Nephron progenitor cell (in vitro differentiated cells): ENCODE measurements around the gene SCYL2.
A peak's percentile ranks its signal among the peaks of the same experiment; 100 is the strongest.

Source experiments
- DNase-seq: peaks from one replicate; pipeline ENCODE4 v3.0.0; 2021
- H3K27ac Mint-ChIP-seq: 2 replicates; pipeline ENCODE4 v1.8.0; 2021; ENCODE audit warnings: mild to moderate bottlenecking, moderate library complexity, mixed read lengths
- H3K27me3 Mint-ChIP-seq: 2 replicates; pipeline ENCODE4 v1.8.0; 2021; ENCODE audit warnings: mild to moderate bottlenecking, low read depth, mixed read lengths; ENCODE audit not compliant: poor library complexity
- H3K36me3 Mint-ChIP-seq: 2 replicates; pipeline ENCODE4 v1.8.0; 2021; ENCODE audit warnings: low read depth, mixed read lengths
- H3K4me1 Mint-ChIP-seq: 2 replicates; pipeline ENCODE4 v1.8.0; 2021; ENCODE audit warnings: mixed read lengths
- H3K4me3 Mint-ChIP-seq: 2 replicates; pipeline ENCODE4 v1.8.0; 2021; ENCODE audit warnings: mild to moderate bottlenecking, moderate library complexity, mixed read lengths
- H3K9me3 Mint-ChIP-seq: 2 replicates; pipeline ENCODE4 v1.8.0; 2021; ENCODE audit warnings: mild to moderate bottlenecking, moderate library complexity, mixed read lengths
- CTCF ChIP-seq: fragments of 200-600 bp; sonication (generic); IDR thresholded peaks from 2 replicates; pipeline ENCODE4 v1.5.0; 2021; ENCODE audit warnings: antibody characterized with exemption

Gene SCYL2

GRCh38 chr12:100368066-100368465 is 101.1 kb downstream of the SCYL2 start:
- DNase-seq, result no peak
- no peak for TF ChIP-seq CTCF
- no peak overlapping the region for H3K4me3 Mint-ChIP-seq
- H3K36me3 Mint-ChIP-seq, result no peaks in the 10 kb centered on the region
- H3K27ac Mint-ChIP-seq, result no peak overlapping the region
- H3K4me1 Mint-ChIP-seq, result peaks cover 16% of the 10 kb centered on the region
- peaks cover 19% of the 10 kb centered on the region for H3K27me3 Mint-ChIP-seq
- no peaks in the 10 kb centered on the region for H3K9me3 Mint-ChIP-seq

GRCh38 chr12:100371146-100371545 is 104.2 kb downstream of the SCYL2 start:
- no peak for DNase-seq
- no peak overlapping the region for H3K4me3 Mint-ChIP-seq
- H3K9me3 Mint-ChIP-seq, result no peaks in the 10 kb centered on the region
- peaks cover 18% of the 10 kb centered on the region for H3K27me3 Mint-ChIP-seq
- H3K27ac Mint-ChIP-seq, result no peak overlapping the region
- no peaks in the 10 kb centered on the region for H3K36me3 Mint-ChIP-seq
- H3K4me1 Mint-ChIP-seq, result peaks cover 27% of the 10 kb centered on the region
- TF ChIP-seq CTCF, result no peak

GRCh38 chr12:100372853-100373640 is 106.1 kb downstream of the SCYL2 start:
- no peak overlapping the region for H3K27ac Mint-ChIP-seq
- no peaks in the 10 kb centered on the region for H3K9me3 Mint-ChIP-seq
- H3K36me3 Mint-ChIP-seq, result no peaks in the 10 kb centered on the region
- H3K27me3 Mint-ChIP-seq, result peaks cover 14% of the 10 kb centered on the region
- no peak overlapping the region for H3K4me3 Mint-ChIP-seq
- H3K4me1 Mint-ChIP-seq, result peaks cover 27% of the 10 kb centered on the region
- TF ChIP-seq CTCF, result no peak
- DNase-seq, result no peak

GRCh38 chr12:100375038-100375735 is 108.2 kb downstream of the SCYL2 start:
- peak overlapping the region; percentile 3 for H3K4me3 Mint-ChIP-seq
- no peaks in the 10 kb centered on the region for H3K36me3 Mint-ChIP-seq
- H3K9me3 Mint-ChIP-seq, result no peaks in the 10 kb centered on the region
- peaks cover 14% of the 10 kb centered on the region for H3K27me3 Mint-ChIP-seq
- H3K4me1 Mint-ChIP-seq, result peaks cover 27% of the 10 kb centered on the region
- no peak for TF ChIP-seq CTCF
- no peak for DNase-seq
- H3K27ac Mint-ChIP-seq, result peak overlapping the region; percentile 40

- H3K27ac Mint-ChIP-seq, result no peak overlapping the region
- no peak overlapping the region for H3K4me3 Mint-ChIP-seq
- no peaks in the 10 kb centered on the region for H3K9me3 Mint-ChIP-seq
- peaks cover 14% of the 10 kb centered on the region for H3K27me3 Mint-ChIP-seq
- no peak for DNase-seq
- H3K4me1 Mint-ChIP-seq, result peaks cover 19% of the 10 kb centered on the region
- no peak for TF ChIP-seq CTCF
- H3K36me3 Mint-ChIP-seq, result no peaks in the 10 kb centered on the region
Measured at GRCh38 chr12:100376161-100376560, 109.2 kb downstream of the SCYL2 start.

GRCh38 chr12:100381379-100381778 is 114.4 kb downstream of the SCYL2 start:
- TF ChIP-seq CTCF, result no peak
- H3K27ac Mint-ChIP-seq, result no peak overlapping the region
- H3K27me3 Mint-ChIP-seq, result peaks cover 6% of the 10 kb centered on the region

More at GRCh38 chr12:100381379-100381778, 114.4 kb downstream of the SCYL2 start:
- Mint-ChIP-seq H3K4me1 (peaks cover 5% of the 10 kb centered on the region), H3K4me3 (no peak overlapping the region), H3K36me3 (no peaks in the 10 kb centered on the region), H3K9me3 (no peaks in the 10 kb centered on the region)
- DNase-seq, result no peak
